B cell (primary cell): ENCODE measurements around the gene NWD2.

Experiments used
- EZH2 ChIP-seq: IDR thresholded peaks from 2 replicates; pipeline ENCODE4 v1.6.1; 2012; ENCODE audit warnings: borderline replicate concordance, low read depth, mild to moderate bottlenecking, moderate library complexity, low read length; ENCODE audit not compliant: insufficient read depth, poor library complexity, severe bottlenecking
- TF ChIP-seq, protein P1 (sequence below): fragments of 200-600 bp; IDR thresholded peaks from one replicate; pipeline ENCODE4 v1.8.0; 2022; ENCODE audit warnings: antibody characterized with exemption, mild to moderate bottlenecking

DNA sequence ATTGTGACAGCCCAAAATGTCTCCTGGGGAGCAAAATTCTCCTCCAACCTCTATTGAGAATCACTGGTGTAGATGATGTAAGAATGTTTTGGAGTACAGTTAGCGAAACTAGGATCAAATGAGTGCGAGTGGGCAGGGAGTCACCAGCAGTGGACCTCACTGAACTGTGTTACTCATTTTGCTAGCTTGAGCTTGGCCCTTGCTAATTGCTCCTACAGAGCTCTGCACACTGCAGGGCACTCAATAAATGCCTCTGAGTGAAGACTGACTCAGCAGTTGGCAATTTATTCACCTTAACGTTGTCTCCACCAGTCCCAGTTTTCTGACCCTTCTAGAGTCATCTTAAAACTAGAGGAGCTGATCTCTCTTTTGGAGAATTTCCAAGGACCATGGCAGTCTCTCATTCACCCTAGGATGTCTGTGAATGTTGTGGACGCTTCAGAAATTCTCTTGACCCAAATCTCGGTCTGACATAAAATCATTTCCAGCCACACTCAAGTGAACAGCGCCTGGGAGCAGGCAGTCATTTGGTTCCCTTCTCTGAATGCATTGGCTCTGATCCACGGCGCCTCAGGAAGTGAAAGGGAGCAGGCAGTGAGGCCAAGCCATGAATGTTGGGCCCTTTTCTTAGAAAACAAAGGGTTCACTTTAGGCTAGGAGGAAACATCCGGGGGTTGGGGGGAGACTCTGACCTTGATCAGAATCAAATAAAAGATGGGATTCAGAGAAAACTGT lies 148.1 kb downstream of the NWD2 start:
- TF ChIP-seq, protein P1, sequence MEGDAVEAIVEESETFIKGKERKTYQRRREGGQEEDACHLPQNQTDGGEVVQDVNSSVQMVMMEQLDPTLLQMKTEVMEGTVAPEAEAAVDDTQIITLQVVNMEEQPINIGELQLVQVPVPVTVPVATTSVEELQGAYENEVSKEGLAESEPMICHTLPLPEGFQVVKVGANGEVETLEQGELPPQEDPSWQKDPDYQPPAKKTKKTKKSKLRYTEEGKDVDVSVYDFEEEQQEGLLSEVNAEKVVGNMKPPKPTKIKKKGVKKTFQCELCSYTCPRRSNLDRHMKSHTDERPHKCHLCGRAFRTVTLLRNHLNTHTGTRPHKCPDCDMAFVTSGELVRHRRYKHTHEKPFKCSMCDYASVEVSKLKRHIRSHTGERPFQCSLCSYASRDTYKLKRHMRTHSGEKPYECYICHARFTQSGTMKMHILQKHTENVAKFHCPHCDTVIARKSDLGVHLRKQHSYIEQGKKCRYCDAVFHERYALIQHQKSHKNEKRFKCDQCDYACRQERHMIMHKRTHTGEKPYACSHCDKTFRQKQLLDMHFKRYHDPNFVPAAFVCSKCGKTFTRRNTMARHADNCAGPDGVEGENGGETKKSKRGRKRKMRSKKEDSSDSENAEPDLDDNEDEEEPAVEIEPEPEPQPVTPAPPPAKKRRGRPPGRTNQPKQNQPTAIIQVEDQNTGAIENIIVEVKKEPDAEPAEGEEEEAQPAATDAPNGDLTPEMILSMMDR: no peak
- TF ChIP-seq EZH2: no peak
